Gastrocnemius medialis (tissue), 4 donors: ENCODE measurements around the gene TUBB6. TPM values are rescaled to one million over a fixed set of nuclear protein-coding genes. Genes with fewer than 3 reads are reported as not detected.

ENCODE experiments used
- ATAC-seq, 2 donors: fragments of 150-250 bp; one replicate each; pipeline ENCODE4 v1.9.1; 2016
- DNase-seq, 2 donors: peaks; one replicate each; pipeline ENCODE4 v3.0.0-alpha.2; 2019
- H3K27ac ChIP-seq, 4 donors: fragments of 200-600 bp; sonication (generic); 1 replicate in 1 of 4; 2 replicates in 3 of 4; pipeline ENCODE4 v1.5.1; 2016 to 2018; ENCODE audit warnings: mild to moderate bottlenecking in 2 of 4, moderate library complexity in 1 of 4
- H3K27me3 ChIP-seq, 3 donors: fragments of 200-600 bp; sonication (generic) in 2 of 3; 1 replicate in 1 of 3; 2 replicates in 2 of 3; pipeline versions ENCODE4 v1.5.1 to v1.6.0; 2016 to 2019; ENCODE audit warnings: mild to moderate bottlenecking in 1 of 3, moderate library complexity in 1 of 3
- H3K36me3 ChIP-seq, 2 donors: fragments of 200-600 bp; sonication (generic) in 1 of 2; one replicate each; pipeline ENCODE4 v1.5.1; 2017 to 2018
- H3K4me1 ChIP-seq, 2 donors: fragments of 200-600 bp; sonication (generic) in 1 of 2; one replicate each; pipeline ENCODE4 v1.5.1; 2016 to 2017; ENCODE audit warnings: mild to moderate bottlenecking in 2 of 2
- H3K4me3 ChIP-seq, 4 donors: fragments of 200-600 bp; sonication (generic) in 3 of 4; 1 replicate in 1 of 4; 2 replicates in 3 of 4; pipeline ENCODE4 v1.5.1; 2016 to 2019; ENCODE audit warnings: mild to moderate bottlenecking in 2 of 4
- H3K9me3 ChIP-seq, 3 donors: fragments of 200-600 bp; sonication (generic) in 2 of 3; 1 replicate in 1 of 3; 2 replicates in 2 of 3; pipeline ENCODE4 v1.5.1; 2016 to 2019
- POLR2A ChIP-seq, 2 donors: fragments of 450-650 bp; IDR thresholded peaks; one replicate each; pipeline ENCODE4 v1.6.1; 2017; ENCODE audit warnings: antibody characterized with exemption in 2 of 2, mild to moderate bottlenecking in 2 of 2, moderate library complexity in 2 of 2
- in situ Hi-C, 4 donors: fragments of 200-750 bp; cut with MboI; loops; one replicate each; pipeline versions ENCODE4 v1.15.0 to v1.8.0; 2017; ENCODE audit warnings: low sequenced_read_pairs in 4 of 4
- intact Hi-C: fragments of 100-400 bp; cut with DNase I; formaldehyde crosslinking; loops from one replicate; pipeline ENCODE4 v1.15.1; 2023; ENCODE audit warnings: low total_unique reads
- total RNA-seq, 4 donors: library from RNA; depleted of rRNA; stranded (reverse); fragments of >200 nt; gene quantifications; one replicate each; pipeline versions ENCODE4 v1.1.0 to v1.2.3, GENCODE V29; 2016
- TF ChIP-seq, protein P1 (sequence below), 5 experiments: fragments of 450-650 bp in 3 of 5; fragments of 200-600 bp in 2 of 5; sonication (generic) in 2 of 5; IDR thresholded peaks in 4 of 5; conservative IDR thresholded peaks in 1 of 5; 1 replicate in 4 of 5; 2 replicates in 1 of 5; pipeline ENCODE4 v1.5.1; 2016 to 2019; ENCODE audit warnings: antibody characterized with exemption in 5 of 5, mild to moderate bottlenecking in 3 of 5, moderate library complexity in 3 of 5

Gene TUBB6
- total RNA-seq, 4 donors from 2014 or later = 6.3 to 29.7 (median 13.5) TPM

DNA sequence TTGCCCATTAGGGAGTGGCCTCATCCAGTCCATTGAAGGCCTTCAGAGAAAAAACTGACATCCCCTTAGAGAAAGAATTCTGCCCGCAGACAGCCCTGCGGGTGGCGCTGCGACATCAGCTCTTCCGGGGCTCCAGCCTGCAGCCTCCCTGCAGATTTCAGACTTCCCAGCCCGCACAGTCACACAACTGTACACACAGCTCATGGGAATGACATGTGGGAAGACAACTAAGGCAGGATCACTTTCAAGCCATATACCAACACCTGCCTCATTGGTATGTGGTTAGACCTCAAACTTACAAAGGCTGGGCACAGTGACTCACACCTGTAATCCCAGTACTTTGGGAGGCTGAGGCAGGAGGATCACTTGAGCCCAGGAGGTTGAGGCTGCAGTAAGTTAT lies 24.8 kb upstream of the TUBB6 start:
- TF ChIP-seq, protein P1, sequence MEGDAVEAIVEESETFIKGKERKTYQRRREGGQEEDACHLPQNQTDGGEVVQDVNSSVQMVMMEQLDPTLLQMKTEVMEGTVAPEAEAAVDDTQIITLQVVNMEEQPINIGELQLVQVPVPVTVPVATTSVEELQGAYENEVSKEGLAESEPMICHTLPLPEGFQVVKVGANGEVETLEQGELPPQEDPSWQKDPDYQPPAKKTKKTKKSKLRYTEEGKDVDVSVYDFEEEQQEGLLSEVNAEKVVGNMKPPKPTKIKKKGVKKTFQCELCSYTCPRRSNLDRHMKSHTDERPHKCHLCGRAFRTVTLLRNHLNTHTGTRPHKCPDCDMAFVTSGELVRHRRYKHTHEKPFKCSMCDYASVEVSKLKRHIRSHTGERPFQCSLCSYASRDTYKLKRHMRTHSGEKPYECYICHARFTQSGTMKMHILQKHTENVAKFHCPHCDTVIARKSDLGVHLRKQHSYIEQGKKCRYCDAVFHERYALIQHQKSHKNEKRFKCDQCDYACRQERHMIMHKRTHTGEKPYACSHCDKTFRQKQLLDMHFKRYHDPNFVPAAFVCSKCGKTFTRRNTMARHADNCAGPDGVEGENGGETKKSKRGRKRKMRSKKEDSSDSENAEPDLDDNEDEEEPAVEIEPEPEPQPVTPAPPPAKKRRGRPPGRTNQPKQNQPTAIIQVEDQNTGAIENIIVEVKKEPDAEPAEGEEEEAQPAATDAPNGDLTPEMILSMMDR (IDR thresholded peaks at IDR 0.05 in 4 of 5, conservative IDR thresholded peaks at IDR 0.05 in 1 of 5) = no peak
- no peak for TF ChIP-seq POLR2A (IDR thresholded peaks at IDR 0.05)
- intact Hi-C loops = no loop called here
- in situ Hi-C loops = no loop called here
- Histone ChIP-seq H3K4me3 (no peak overlapping the region), H3K4me1 (peaks cover 5 to 8% of the 10 kb centered on the region in 2 donors), H3K27me3 (peaks cover 0 to 6% (median 0%) of the 10 kb centered on the region in 3 donors), H3K36me3 (no peaks in the 10 kb centered on the region), H3K9me3 (no peaks in the 10 kb centered on the region), H3K27ac (no peak overlapping the region)
- no peak for ATAC-seq
- no peak for DNase-seq

DNA sequence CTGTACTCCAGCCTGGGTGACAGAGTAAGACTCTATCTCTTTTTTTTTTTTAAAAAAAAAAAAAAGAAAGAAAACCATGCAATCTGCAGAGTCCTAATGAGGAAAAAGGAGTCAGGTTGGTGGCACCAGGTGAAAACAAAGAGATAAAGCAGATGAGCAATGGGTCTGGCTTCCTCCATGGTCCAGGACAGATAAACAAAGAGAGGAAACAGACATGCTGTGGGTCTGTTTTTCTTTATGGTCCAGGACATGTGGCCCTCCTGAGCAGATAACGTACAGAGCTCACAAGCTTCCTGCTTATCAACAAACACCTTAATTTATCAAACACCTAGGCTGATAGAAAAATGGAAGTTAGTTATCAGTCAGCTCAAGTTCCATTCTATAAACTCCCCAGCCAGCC lies 24.4 kb upstream of the TUBB6 start:
- intact Hi-C loops = no loop called here
- no peak overlapping the region for H3K27ac ChIP-seq
- peaks cover 7 to 8% of the 10 kb centered on the region in 2 donors for H3K4me1 ChIP-seq
- DNase-seq (no peak), ATAC-seq (no peak)
- no peaks in the 10 kb centered on the region for H3K36me3 ChIP-seq
- in situ Hi-C loops = no loop called here
- no peak overlapping the region for H3K4me3 ChIP-seq
- H3K27me3 ChIP-seq = peaks cover 0 to 6% (median under 1%) of the 10 kb centered on the region in 3 donors
- no peaks in the 10 kb centered on the region for H3K9me3 ChIP-seq
- TF ChIP-seq, protein P1 (IDR thresholded peaks at IDR 0.05 in 4 of 5, conservative IDR thresholded peaks at IDR 0.05 in 1 of 5) = no peak
- TF ChIP-seq POLR2A (IDR thresholded peaks at IDR 0.05) = no peak

DNA sequence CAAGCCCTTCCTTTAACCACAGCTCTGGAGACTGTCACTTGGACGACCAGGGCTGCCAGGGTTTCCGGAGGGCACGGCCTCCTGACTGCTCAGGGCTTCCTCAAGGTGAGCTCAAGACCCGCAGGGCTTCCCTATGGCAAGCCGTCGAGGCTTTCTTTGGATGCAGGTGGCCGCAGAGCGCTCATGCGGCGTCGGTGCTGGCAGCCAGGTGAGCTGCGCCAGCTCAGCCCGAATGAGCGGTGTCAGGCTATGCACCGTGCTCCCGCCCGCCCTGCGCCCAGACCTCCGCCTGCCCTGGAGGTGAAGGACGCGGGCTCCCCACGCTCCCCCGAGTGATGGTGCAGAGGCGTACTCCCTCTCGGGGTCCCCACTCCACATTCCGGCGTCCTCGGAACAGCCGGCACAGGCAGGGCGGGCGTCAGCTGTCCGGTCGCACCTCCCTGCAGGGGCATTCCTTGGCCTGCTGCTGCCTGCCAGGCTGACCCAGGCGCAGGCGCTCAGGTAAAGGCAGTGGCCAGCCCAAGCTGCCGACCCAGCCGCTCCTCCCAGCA lies 20.8 kb upstream of the TUBB6 start:
- H3K27ac ChIP-seq = peak overlapping the region in 1 of 4 donors; percentile 43
- H3K4me3 ChIP-seq = peak overlapping the region; percentile 43 to 74 (median 56)
- H3K4me1 ChIP-seq = peaks cover 9 to 10% of the 10 kb centered on the region in 2 donors
- ATAC-seq (peak in 1 of 2 donors; percentile 6), DNase-seq (no peak)
- H3K36me3 ChIP-seq = no peaks in the 10 kb centered on the region
- peaks cover 5 to 6% (median 5%) of the 10 kb centered on the region in 3 donors for H3K27me3 ChIP-seq
- in situ Hi-C loops (no loop called here), intact Hi-C loops (no loop called here)
- no peak for TF ChIP-seq POLR2A (IDR thresholded peaks at IDR 0.05)
- TF ChIP-seq, protein P1 (IDR thresholded peaks at IDR 0.05 in 4 of 5, conservative IDR thresholded peaks at IDR 0.05 in 1 of 5) = no peak
- H3K9me3 ChIP-seq = no peaks in the 10 kb centered on the region

DNA sequence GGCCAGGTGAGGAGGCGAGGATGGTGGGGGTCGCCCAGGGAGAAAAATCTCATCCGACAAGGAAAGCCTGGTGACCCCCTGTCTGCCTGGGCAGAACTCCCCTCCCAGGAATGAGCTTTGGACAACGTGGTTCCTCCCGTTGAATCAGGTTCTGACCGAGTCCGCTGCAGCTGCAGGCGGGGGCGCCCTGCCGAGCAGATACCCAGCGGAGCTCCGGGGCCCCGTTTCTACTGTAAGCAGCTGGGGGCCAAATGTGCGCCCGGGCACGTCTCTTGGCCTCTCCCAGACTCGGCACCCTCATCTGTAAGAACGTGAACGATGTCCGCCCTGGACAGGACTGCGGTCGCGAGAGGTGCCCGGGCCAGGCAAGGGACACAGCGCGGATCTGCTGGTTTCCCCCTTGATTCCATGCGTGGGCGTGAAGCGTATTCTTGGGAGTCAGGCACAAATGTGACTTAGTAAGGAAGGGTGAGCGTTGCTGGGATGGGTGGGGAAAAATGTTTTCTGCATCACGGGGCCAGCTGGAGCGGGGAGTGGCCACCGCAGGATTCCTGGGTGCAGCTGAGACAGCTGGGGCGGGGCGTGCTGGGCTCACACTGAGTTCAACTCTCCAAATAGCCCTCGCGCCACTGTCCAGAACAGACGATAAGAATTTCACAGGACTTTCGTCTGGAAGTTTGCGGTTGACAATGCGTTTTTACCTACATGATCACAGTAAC lies 20.2 kb upstream of the TUBB6 start:
- peaks cover 9 to 10% of the 10 kb centered on the region in 2 donors for H3K4me1 ChIP-seq
- ATAC-seq (peak; percentile 75 to 78), DNase-seq (peak; percentile 51 to 62)
- H3K27me3 ChIP-seq = peaks cover 5 to 6% (median 5%) of the 10 kb centered on the region in 3 donors
- intact Hi-C loops = no loop called here
- H3K36me3 ChIP-seq = no peaks in the 10 kb centered on the region
- H3K4me3 ChIP-seq = peak overlapping the region; percentile 43 to 74 (median 56)
- no peaks in the 10 kb centered on the region for H3K9me3 ChIP-seq
- TF ChIP-seq POLR2A (IDR thresholded peaks at IDR 0.05) = no peak
- TF ChIP-seq, protein P1 (IDR thresholded peaks at IDR 0.05 in 4 of 5, conservative IDR thresholded peaks at IDR 0.05 in 1 of 5) = no peak
- in situ Hi-C loops = no loop called here
- peak overlapping the region in 2 of 4 donors; percentile 15 to 43 for H3K27ac ChIP-seq
